GM23338 (cell line): ENCODE measurements around the gene FPGS. TPM values are rescaled to one million over a fixed set of nuclear protein-coding genes. Genes with fewer than 3 reads are reported as not detected.

Source experiments
- ATAC-seq: fragments of 200-7000 bp; cut with Tn5 transposase; 3 replicates; pipeline ENCODE4 v1.9.1; 2020
- DNase-seq: peaks from one replicate; pipeline ENCODE4 v3.0.0-alpha.2; 2015; ENCODE audit warnings: low spot score
- H2AFZ ChIP-seq: fragments of 200-600 bp; sonication (generic); 2 replicates; pipeline ENCODE4 v1.8.0; 2016; ENCODE audit warnings: antibody characterized with exemption, mild to moderate bottlenecking, moderate library complexity
- H3F3A ChIP-seq: fragments of 200-600 bp; sonication (generic); replicated peaks from 2 replicates; pipeline ENCODE4 v1.8.0; 2017; ENCODE audit warnings: antibody characterized with exemption, mixed run types, low read depth
- H3K27ac ChIP-seq: fragments of 200-600 bp; sonication (generic); 2 replicates; pipeline ENCODE4 v1.6.1; 2016; ENCODE audit warnings: low read depth
- H3K27me3 ChIP-seq: fragments of 200-600 bp; sonication (generic); 2 replicates; pipeline ENCODE4 v1.8.0; 2016; ENCODE audit warnings: mild to moderate bottlenecking, mixed run types, moderate library complexity; ENCODE audit not compliant: insufficient read depth
- H3K36me3 ChIP-seq: fragments of 200-600 bp; sonication (generic); 2 replicates; pipeline ENCODE4 v1.8.0; 2016; ENCODE audit warnings: mild to moderate bottlenecking; ENCODE audit not compliant: insufficient read depth
- H3K4me1 ChIP-seq: fragments of 200-600 bp; sonication (generic); 2 replicates; pipeline ENCODE4 v1.8.0; 2016; ENCODE audit warnings: mild to moderate bottlenecking, moderate library complexity; ENCODE audit not compliant: insufficient read depth
- H3K4me2 ChIP-seq: fragments of 200-600 bp; sonication (generic); 2 replicates; pipeline ENCODE4 v1.7.1; 2017; ENCODE audit warnings: mixed run types
- H3K4me3 ChIP-seq: fragments of 200-600 bp; sonication (generic); 2 replicates; pipeline ENCODE4 v1.6.1; 2016; ENCODE audit warnings: mixed run types
- H3K79me2 ChIP-seq: fragments of 200-600 bp; sonication (generic); replicated peaks from 2 replicates; pipeline ENCODE4 v1.8.0; 2017; ENCODE audit warnings: mild to moderate bottlenecking; ENCODE audit not compliant: insufficient read depth
- H3K9me2 ChIP-seq: fragments of 200-600 bp; sonication (generic); 2 replicates; pipeline ENCODE4 v1.8.0; 2017; ENCODE audit not compliant: insufficient read depth
- H4K20me1 ChIP-seq: fragments of 200-600 bp; sonication (generic); replicated peaks from 2 replicates; pipeline ENCODE4 v1.8.0; 2017; ENCODE audit warnings: mild to moderate bottlenecking; ENCODE audit not compliant: insufficient read depth
- H3K27ac Mint-ChIP-seq: 2 replicates; pipeline ENCODE4 v1.8.0; 2020; ENCODE audit warnings: inconsistent platforms, mild to moderate bottlenecking, moderate library complexity, mixed read lengths
- H3K27me3 Mint-ChIP-seq: 3 replicates; pipeline ENCODE4 v1.8.0; 2022; ENCODE audit warnings: low read depth, mild to moderate bottlenecking, moderate library complexity, mixed read lengths, inconsistent platforms; ENCODE audit not compliant: insufficient read depth, poor library complexity
- H3K36me3 Mint-ChIP-seq: 3 replicates; pipeline ENCODE4 v1.8.0; 2021; ENCODE audit warnings: low read depth, mild to moderate bottlenecking, inconsistent platforms, moderate library complexity, mixed read lengths
- H3K4me1 Mint-ChIP-seq: 3 replicates; pipeline ENCODE4 v1.8.0; 2020; ENCODE audit warnings: mild to moderate bottlenecking, inconsistent platforms, mixed read lengths
- H3K4me3 Mint-ChIP-seq: 3 replicates; pipeline ENCODE4 v1.8.0; 2021; ENCODE audit warnings: moderate library complexity, mild to moderate bottlenecking, inconsistent platforms, mixed read lengths
- H3K9me3 Mint-ChIP-seq: 3 replicates; pipeline ENCODE4 v1.8.0; 2020; ENCODE audit warnings: moderate library complexity, mild to moderate bottlenecking, inconsistent platforms, mixed read lengths
- CTCF ChIP-seq, 2 experiments: fragments of 200-600 bp in 1 of 2; sonication (generic) in 1 of 2; conservative IDR thresholded peaks; 2 replicates each; pipeline versions ENCODE4 v1.5.1 to v1.6.1; 2016 to 2017; ENCODE audit warnings: antibody characterized with exemption in 2 of 2, low read depth in 2 of 2, mild to moderate bottlenecking in 2 of 2, moderate library complexity in 1 of 2
- REST ChIP-seq: IDR thresholded peaks from one replicate; pipeline ENCODE4 v1.6.1; 2018; ENCODE audit warnings: antibody characterized with exemption; ENCODE audit not compliant: unreplicated experiment
- ZNF114 ChIP-seq: fragments of 250-450 bp; sonication (Bioruptor Pico); IDR thresholded peaks from 2 replicates; pipeline ENCODE4 v1.5.0; 2020; ENCODE audit warnings: mild to moderate bottlenecking, moderate library complexity
- ZNF462 ChIP-seq: fragments of 250-450 bp; sonication (Bioruptor Pico); IDR thresholded peaks from 2 replicates; pipeline ENCODE4 v1.5.0; 2020; ENCODE audit warnings: mild to moderate bottlenecking, moderate library complexity
- polyA plus RNA-seq: library from polyadenylated mRNA; unstranded; fragments of >200 nt; fragmentation: Nextera tagmentation; extraction: Ambion mirVana; gene quantifications from 2 replicates; pipeline ENCODE4 v1.2.1, GENCODE V29; 2016
- total RNA-seq: library from RNA; depleted of rRNA; stranded (reverse); fragments of >200 nt; shearing (Covaris generic); gene quantifications from 2 replicates; pipeline ENCODE4 v1.2.3, GENCODE V29; 2014

The FPGS gene
- total and polyA plus RNA-seq, 2 experiments from 2014 or later = 40.7 to 87.2 TPM

DNA sequence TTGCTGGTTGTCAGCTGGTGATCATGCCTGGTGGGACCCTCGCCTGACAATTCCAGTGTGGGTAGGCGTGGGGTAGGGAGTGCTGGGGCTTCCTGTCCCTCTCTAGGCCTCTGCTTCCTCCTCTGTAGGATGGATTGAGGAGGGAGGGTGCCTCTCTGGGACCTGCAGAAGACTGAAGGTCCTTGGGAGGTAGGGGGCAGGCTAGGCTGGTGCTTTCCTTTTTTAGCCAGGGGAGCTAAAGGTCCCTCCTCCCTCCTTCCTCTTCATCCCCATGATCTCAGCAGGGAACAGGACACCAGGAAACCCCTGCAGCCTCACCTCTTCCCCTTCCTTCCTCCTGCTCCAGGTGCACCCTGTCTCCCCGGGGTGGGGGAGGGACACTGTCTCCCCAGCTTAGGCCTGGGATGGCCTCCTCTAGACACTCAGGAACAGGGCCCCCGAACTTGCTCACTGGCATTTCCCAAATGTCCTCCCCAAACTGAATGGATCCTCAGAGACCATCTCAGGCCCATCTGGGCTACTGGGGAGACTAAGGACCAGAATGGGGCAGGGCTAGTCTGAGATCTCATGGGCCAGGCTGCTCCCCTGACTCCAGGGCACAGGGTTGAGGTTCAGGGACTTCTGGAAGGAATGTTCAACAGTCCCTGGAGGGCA is 32.6 kb upstream of the FPGS start:
- no peaks in the 10 kb centered on the region for H3K27me3 ChIP-seq
- no peaks in the 10 kb centered on the region for H3K9me2 ChIP-seq
- no peak for DNase-seq
- peak overlapping the region; percentile 85 for H3K4me2 ChIP-seq
- no peak overlapping the region for H3K27ac ChIP-seq
- peaks cover 4% of the 10 kb centered on the region; the same call in 1 of the 2 replicates for H3F3A ChIP-seq
- H3K4me3 Mint-ChIP-seq = peak overlapping the region; percentile 76
- no peaks in the 10 kb centered on the region for H3K9me3 Mint-ChIP-seq
- peaks cover 28% of the 10 kb centered on the region for H3K4me1 Mint-ChIP-seq
- no peaks in the 10 kb centered on the region for H3K79me2 ChIP-seq
- H2AFZ ChIP-seq = peak overlapping the region; percentile 94; the same call in 1 of the 2 replicates
- no peaks in the 10 kb centered on the region for H3K36me3 ChIP-seq
- no peaks in the 10 kb centered on the region; the same call in 2 of the 3 replicates for H3K36me3 Mint-ChIP-seq
- TF ChIP-seq CTCF (conservative IDR thresholded peaks at IDR 0.05; ENCODE audit: low read depth in 2 of 2) = peak in 1 of 2 experiments; percentile 41; a peak in 2 of 4 replicates
- no peak for TF ChIP-seq ZNF114 (CRISPR knock-in tag)
- no peak for TF ChIP-seq ZNF462
- no peak for TF ChIP-seq REST
- H4K20me1 ChIP-seq = no peaks in the 10 kb centered on the region
- H3K27me3 Mint-ChIP-seq = peaks cover 21% of the 10 kb centered on the region
- H3K4me1 ChIP-seq = peaks cover 14% of the 10 kb centered on the region
- no peak for ATAC-seq
- H3K4me3 ChIP-seq = peak overlapping the region; percentile 82; the same call in 1 of the 2 replicates
- H3K27ac Mint-ChIP-seq = no peak overlapping the region
